ENCODE results near the gene ROR2. TPM values are rescaled to one million over a fixed set of nuclear protein-coding genes. Genes with fewer than 3 reads are reported as not detected.

ROR2 gene
- total RNA-seq, 2 experiments from 2014 or later, result not detected

- no peak for TF ChIP-seq CTCF (IDR thresholded peaks at IDR 0.05)
- no peak overlapping the region for H3K27ac ChIP-seq (ENCODE audit: low read depth in 1 of 2, low read length in 2 of 2)
- peaks cover 0 to 4% of the 10 kb centered on the region in 2 experiments for H3K9me3 ChIP-seq (ENCODE audit: control insufficient read depth in 1 of 2, insufficient read depth in 1 of 2, low read length in 2 of 2)
- CTCF ChIA-PET, result interaction anchor here (1.0 to 1.3 kb wide), 2 partner anchors 15 to 56 kb away, joined by 3 read pairs; no protein-coding TSS in a partner anchor
- DNase-seq (no peak), ATAC-seq (ENCODE audit: poor library complexity) (no peak)
- intact Hi-C loops (cut with DNase I, micrococcal nuclease), result no loop called here
- H3K36me3 ChIP-seq (ENCODE audit: insufficient read depth, low read length), result no peaks in the 10 kb centered on the region
- Mint-ChIP-seq H3K27me3 (peaks cover 62% of the 10 kb centered on the region), H3K4me3 (no peak overlapping the region), H3K4me1 (ENCODE audit: low read depth) (no peaks in the 10 kb centered on the region), H3K36me3 (ENCODE audit: low read depth) (no peaks in the 10 kb centered on the region), H3K27ac (no peak overlapping the region), H3K9me3 (peaks cover 2% of the 10 kb centered on the region)
- H3K4me1 ChIP-seq (ENCODE audit: insufficient read depth, low read length), result no peaks in the 10 kb centered on the region
- H3K4me3 ChIP-seq (ENCODE audit: low read length), result no peak overlapping the region
- POLR2A ChIA-PET, result no interaction called here
- no peaks in the 10 kb centered on the region for H3K27me3 ChIP-seq (ENCODE audit: control insufficient read depth in 1 of 2, insufficient read depth in 2 of 2, low read length in 2 of 2)
Observed at GRCh38 chr9:91515074-91515687, 434.8 kb downstream of the ROR2 start.

Small RNAs within 50 kb of the gene (microRNA-seq; reads per million reads assigned to microRNA genes)
- gene MIR3910-1 (ENCODE audit: borderline microRNAs expressed, borderline replicate concordance) (not detected), gene MIR3910-2 (ENCODE audit: borderline microRNAs expressed, borderline replicate concordance) (not detected)

Other genes starting within 250 kb of the ROR2 start
- gene SPTLC1, start 165.2 kb upstream of the ROR2 start, total RNA-seq, result 10 to 100 TPM; 40.9 to 43.0 TPM

All from CD4-positive, alpha-beta T cell (primary cell).